HS-27A (cell line): Measurements from ENCODE around the gene PIAS1.
"Not testable (repeated sequence)": the region's sequence is repeated elsewhere in the genome, so short reads cannot be mapped to it uniquely, and the experiment has no call there.

Experiments used
- DNase-seq: peaks from one replicate; pipeline ENCODE4 v3.0.0-alpha.2; 2012; ENCODE audit warnings: low read depth, missing footprints

The PIAS1 gene

DNA sequence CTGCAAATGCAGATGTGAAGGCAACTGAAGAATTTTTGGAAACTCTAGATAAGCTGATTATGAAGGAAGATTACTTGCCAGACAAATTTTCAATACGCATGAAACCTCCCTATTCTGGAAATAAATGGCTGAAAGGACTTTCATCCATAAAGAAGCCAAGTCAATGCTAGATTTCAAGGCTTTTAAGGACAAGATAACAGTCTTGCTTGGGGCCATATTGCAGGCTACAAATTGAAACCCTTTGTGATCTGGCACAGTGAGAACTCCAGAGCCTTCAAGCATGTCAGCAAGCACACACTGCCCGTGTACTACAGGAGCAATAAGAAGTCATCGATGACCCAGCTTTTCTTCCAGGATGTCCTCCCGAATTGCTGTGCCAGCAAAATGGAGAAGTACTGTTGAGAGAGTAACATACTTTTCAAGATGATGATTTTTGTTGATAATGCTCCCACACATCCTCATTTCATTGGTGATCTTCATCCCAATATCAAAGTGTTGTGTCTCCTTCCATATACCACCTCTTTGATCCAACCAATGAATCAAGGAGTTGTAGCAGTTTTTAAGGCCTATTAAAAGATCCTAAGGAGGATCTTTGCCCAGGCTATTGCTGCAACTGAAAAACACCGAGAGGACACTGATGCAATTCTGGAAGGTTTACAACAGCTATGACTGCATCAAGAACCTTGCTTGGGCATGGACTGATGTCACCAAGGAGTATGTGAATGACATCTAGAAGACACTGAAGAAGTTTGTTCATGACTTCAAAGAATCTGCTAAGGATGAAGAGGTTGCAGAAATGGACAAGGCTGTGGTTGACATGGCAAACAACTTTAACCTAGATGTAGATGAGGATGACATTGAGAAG lies 130.7 kb downstream of the PIAS1 start:
- DNase-seq: no peak

DNA sequence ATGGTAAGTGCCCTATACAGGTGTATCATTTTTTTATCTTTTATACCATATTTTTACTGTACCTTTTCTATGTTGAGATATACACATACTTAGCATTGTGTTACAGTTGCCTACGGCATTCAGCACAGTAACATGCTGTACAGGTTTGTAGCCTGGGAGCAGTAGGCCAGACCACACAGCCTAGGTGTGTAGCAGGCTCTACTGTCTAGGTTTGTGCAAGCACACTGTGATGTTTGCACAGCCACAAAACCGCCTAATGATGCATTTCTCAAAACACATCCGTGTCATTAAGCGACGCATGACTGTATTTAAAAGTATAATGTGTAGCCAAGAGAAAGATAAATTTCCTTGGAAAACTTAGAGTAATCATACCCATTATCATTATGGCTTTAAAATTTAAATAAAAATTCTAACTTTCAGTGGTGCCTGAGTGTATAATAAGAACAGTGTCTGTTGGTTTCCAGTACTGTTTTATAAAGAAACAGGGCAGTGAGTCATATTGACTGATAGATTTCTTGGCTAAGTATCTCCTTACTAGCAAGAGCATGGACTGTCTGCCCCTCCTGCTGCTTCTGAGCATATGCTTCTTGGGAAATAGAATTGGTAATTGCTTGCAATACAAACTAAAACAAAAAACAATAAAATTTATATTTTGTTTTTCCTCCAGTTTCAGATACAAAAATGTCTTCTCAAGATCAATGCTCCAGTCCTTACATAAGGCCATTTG lies 132.7 kb downstream of the PIAS1 start:
- no peak for DNase-seq

DNA sequence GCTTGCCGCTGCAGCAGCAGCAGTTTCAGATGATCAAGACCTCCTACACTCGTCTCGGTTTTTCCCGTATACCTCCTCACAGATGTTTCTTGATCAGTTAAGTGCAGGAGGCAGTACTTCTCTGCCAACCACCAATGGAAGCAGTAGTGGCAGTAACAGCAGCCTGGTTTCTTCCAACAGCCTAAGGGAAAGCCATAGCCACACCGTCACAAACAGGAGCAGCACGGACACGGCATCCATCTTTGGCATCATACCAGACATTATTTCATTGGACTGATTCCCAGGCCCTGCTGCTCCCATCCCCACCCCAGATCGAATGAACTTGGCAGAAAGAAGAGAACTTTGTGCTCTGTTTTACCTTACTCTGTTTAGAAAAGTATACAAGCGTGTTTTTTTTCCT lies 133.4 kb downstream of the PIAS1 start:
- no peak for DNase-seq

DNA sequence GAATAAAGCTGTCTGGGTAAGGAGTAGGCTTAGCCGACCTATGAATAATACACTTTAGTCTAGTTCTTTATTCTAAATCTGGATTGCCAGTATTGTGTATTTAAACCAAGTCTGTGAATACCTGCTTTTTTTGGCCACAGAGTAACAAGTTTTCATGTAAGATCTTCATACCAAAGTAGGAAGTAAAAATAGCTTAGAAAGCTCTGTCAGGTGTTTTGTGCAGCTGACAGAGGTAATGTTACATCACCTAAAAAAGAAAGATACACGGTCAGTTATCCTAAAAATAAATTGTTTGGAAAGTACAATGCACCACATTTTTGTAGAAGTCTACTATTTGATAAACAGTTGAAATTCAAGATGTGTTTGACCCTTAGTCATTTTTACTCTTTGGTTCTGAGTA lies 134.5 kb downstream of the PIAS1 start:
- DNase-seq: no peak

DNA sequence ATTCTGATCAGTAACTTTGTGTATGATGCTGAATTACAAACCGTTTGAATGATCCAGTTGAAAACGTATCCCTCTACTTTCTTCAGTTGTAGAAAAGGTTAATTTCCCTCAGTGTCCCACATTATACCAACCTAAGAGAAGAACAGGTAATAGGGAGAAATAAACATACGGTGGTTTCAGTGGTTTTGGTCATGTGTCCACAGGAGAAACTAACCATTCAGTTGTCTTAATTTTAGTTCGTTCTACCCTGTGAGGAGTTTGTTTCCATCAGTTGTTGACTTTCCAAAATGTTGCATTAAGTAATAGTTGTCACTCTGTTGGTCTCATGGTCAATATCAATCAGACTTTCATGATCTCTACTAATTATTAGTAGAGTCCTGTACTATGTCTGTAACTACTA lies 135.9 kb downstream of the PIAS1 start:
- DNase-seq: no peak

DNA sequence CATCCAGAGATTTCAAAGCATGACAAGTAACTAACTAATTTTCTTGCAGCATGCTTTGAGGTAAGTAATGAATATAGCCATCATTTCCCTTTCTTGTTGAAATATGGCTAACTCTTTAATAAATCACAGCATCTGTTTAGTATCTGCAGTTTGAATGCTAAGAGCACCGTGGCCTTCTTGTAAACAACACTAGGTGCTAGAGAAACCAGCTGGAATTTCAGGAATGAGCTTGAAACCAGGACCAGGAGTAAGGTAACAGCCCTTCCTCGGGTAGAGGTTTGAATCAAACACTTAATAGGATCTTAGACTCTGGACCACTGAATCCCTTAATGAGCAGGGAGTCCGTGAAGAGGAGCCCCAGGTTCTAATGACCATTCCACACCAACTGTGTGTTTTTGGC lies 137.4 kb downstream of the PIAS1 start:
- no peak for DNase-seq

DNA sequence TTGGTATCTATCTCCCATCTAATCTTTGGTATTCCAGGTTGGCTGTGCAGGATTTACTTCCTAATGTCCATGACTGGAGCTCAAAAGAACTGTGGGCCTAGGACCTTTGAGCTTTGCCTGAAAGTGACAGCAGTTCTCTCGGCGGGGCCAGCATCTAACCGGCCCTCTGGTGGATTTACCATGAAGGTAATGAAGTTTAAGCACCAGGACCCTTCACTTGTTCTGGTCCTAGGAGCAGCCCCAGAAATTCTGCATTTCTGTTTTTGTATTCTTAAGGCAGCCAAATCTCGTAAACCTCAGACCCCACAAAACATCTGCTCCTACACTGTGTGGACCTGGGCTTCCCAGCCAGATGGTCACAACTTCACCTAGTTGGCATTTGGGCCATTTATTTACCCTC lies 138.0 kb downstream of the PIAS1 start:
- no peak for DNase-seq

DNA sequence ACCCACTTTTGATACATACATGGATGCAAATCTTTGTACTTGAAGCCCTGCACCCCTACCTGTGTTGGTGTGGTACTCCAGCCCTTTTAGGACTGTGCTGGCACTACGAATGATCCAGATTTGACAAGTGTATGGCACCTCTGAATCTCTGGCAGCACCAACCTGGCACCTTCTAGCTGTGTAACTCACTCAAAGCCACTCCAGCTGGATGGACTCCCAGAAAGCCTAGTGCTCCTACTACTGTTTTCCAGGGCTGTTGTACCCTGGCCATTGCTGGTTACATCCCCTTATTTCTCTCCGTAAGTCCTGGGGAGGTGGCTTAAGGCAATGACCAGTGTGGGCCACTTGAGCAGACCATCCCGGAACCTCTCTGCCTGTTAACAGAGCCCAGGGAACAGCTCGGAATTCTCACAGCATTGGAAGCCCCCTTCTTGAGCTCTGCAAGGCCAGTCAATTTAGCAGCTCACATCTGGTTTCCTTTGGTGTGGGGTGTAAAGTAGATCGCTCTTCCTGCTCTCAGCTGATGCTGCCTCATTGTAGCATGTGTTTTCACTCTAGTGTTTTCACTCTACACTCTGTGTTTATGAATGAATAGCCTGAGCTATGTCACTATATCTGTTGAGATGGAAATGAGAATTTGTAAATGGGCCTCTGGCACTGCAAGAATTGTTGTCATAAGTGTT lies 138.8 kb downstream of the PIAS1 start:
- no peak for DNase-seq

DNA sequence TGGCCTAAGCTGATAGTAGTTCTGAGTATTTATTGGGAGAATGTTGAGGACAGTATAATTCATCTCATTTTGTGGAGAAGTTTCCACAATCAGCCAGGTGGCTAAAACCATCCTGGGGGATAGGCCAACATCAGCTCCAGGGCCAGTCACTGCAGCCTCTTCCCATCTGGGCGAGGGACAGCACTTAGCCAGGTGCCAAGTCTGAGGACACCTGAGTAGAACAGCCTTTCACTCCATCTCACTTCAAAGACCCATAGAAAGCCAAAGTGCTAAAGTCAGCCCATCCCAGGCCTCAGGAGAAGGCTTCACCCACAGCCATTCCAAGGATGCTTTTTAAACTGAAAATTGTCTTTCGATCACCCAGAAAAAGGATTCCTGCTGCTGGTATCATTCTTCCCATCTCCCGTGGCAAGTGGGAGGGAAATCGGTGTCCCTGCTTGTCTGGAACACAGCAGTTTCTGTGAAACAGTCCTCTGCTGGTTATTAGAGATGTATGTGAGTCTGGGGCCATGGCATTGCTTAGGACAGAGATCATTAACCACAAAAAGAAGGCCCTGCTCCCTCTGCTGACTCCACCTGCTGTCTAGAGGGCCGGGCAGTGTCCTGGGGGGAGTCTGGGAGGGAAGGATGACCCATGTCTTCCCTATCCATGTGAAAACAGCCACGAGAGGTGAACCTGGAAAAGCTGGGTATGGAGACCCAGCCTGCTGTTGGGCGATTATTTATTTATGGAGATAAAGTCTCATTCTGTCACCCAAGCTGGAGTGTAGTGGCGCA lies 141.4 kb downstream of the PIAS1 start:
- no peak for DNase-seq

DNA sequence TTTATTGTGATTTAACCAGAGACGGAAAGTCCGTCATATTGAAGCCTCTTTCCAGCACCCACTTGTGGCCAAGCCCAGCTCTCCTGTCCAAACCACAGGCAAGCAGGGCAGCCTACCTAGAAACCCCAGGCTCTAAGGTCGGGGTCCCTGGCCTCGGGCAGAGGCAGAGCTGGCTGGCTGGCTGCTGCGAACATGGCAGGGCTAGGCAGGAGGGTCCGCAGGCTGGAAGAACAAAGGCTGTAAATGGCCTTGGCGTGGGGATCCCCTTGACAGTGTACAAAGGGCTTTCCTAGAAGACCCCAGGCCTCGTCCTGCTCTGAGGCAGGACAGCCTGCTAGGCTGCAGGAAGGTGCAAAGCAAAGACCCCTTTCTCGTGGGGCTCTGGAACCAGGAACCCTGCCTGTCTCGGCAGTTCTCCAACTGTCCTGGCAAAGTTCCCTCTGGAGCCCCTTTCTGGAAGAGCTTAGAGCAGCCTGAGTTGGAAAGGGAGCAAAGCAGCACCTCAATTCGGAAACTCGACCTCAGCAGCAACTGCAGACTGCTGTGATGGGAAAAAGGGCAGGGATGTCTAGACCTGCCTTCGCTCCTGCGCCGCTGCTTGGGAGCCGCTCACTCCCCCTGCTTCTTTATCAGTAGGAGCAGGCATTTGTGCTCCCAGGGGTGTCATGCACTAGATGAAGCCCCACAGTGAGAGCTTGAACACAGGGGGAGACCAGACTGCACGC lies 142.5 kb downstream of the PIAS1 start:
- DNase-seq: no peak

DNA sequence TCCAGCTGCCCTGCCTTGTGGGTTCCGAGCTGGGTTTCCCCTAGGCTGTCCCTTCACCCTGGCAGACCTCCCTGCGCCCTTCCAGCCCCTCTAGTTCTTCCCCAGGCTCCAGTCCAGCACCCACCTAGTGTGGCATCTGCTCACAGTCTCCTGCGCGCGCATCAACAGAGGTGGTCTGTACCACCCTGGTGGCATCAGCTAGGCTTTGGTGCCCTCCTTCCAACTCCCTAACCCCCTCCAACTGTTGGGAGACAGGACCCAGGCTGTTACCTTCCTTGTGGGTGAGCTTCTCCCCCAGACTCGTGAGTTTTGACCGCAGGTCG lies 143.0 kb downstream of the PIAS1 start:
- DNase-seq: no peak

DNA sequence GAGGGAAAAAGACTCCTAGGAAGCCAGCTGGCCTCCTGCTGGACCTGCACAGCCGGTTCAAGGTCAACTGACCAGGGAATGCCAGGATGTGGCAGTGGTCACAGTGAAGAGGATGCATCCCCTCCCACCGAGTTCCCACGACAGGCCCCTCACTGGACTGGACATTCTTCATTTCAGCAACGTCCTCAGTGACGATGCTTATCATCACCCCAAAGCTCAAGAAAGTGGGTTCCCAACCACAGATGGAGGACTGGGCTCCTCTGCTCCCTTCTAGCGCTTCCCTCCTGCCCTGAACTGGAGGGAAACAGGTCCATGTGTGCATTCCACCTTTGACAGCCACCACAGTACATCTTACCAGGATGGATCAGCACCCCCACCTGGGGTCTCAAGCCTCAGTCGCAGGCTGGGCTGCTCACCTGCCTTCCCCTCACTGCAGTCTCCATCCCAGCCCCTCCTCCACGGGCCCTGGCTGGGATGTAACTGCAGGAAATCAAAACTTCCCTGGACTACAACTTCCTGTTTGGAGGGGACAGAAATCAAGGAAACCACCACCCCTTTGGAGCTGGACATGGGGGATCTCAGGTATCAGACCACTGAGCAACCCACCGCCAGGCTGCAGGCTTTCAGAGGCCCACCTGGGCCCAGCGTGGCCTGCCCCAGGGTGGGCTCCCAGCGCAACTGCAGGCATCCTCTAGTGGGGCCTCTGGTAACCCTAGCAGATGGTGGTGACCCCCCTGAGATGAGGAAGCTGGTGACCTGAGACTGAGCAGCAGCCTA lies 143.7 kb downstream of the PIAS1 start:
- DNase-seq: no peak

DNA sequence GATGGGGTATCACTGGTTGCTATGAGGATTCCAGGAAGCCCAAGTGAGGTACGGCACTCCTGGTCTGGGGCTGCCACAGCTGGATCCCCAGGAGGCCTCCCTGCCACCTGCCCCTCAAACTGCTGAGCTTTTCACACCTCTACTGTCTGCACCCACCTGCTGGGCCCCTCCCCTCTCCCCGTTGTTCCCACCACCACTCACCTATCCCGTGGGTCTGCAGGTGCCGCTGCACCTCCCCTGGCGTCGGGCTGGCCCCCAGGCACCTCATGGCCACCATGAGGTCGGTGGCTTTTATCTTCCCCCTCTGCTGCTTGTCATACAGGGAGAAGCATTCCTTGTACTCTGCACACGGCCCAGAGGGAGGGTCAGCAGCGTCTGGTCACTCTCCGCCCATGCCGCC lies 145.2 kb downstream of the PIAS1 start:
- no peak for DNase-seq

DNA sequence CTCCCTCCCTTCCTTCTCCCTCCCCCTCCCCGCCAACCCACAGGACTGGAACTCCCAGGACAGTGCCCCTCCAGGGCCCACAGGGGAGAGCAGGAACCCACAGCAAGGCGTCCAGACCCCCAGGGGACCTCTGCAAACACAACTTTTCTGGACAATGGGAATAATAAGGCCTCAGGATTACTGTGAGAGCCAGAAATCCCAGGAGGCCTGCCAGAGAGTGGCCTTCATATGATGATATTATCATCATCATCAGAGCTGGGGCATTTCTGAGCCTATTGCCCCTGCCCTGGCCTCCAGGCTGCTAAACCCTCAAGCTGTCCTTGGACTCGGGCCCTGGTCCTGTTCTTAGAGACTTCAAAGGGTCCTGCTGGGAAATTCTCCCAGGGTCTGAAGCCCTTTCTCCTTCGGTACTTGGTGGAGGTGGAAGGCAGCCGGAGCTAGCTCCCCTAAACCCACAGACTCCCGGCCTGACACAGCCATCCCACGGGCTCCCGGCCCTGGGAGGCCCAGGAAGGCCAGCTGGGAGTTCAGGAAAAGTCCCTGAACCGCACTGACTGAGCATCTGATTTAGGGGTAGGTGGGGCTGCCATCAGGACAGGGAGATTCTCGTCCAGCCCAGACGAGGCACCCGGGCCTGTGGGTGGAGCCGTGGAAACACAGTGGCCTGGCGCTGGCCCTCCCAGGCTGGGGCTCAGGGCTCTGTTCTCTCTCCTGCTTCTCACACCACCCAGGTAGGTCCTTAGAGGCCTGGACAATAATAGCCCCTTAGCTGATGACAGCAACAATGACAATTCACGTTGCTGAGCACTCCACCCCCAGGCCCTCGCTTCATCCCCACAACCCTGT lies 146.1 kb downstream of the PIAS1 start:
- no peak for DNase-seq

DNA sequence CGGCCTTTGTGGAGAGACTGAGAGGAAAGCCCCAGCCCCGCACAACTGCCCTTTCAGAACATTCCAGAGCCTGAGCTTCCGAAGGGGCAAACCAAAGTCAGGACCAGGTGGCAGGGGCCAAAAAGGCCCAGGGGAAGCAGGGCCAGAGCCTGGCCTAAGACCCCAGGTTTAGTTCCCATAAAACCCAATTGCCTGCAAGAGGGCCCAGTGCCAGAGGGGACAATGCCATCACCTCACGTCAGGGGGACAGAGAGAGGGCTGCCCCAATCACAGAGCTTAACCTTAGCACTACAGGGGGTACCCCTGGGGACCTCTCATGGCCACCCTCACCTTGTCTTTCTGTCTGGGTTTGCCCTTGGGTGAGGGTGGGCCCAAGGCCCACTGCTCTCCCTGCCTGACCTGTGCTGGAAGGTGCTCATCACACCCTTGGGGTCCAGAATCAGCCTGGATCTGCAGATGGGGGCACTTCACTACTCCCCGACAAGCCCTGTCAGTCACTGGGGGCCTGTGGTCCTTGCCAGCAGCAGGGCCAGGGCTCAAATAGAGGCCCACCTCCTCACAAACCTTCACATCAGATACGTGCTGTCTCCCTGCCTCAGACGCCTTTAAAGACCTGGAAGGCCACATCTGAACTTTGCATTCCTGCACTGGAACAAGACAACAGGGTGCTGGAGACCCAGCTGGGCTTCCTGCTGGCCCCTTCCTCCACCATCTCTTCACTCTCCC lies 147.2 kb downstream of the PIAS1 start:
- no peak for DNase-seq

DNA sequence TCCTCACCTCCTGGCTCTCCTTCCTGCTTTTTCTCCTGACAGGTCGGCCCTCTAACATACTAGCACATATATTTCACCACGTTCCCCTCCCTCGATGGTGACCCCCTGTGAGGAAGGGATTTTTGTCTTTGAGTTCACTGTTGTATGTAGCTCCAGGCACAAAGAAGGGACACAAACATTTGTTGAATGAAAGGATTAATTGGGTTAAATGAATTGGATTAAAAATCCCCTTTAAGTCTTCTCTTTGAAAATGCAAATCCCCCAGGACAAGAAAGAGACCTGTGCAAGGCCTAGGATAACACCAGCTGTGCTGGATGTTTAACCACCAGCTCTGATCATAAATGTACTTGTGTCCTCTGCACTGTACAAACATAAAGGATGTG lies 147.8 kb downstream of the PIAS1 start:
- DNase-seq: no peak

DNA sequence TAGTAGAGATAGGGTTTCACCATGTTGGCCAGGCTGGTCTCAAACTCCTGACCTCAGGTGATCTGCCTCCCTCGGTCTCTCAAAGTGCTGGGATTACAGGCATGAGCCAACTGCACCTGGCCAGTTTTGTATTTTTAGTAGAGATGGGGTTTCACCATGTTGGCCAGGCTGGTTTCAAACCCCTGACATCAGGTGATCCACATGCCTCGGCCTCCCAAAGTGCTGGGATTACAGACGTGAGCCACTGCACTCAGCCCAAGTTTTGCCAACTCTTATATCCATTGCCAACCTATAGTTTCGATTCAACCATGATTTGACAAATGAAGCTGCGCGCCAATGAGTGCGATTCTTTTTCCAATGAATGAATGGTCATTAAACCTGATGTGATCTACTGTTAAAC lies 148.9 kb downstream of the PIAS1 start:
- not testable (repeated sequence) for DNase-seq

DNA sequence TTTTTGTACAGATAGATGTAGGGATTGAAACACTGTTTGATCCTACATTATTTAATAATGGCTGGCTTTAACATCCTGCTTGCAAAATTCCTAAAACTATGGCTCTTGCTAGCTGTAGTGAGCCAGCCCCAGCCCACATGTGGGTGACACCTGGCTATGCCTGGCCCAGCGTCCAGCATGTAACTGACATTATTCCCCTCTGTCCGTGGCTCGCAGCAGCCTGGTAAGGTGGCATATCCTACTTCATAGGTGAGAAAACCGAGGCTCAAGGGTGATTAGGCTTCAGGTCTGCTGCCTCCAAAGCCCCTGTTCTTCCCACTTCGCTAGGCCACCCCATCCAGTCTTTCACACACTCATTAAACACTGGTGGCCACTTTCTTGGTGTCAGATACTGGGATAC lies 149.4 kb downstream of the PIAS1 start:
- no peak for DNase-seq

DNA sequence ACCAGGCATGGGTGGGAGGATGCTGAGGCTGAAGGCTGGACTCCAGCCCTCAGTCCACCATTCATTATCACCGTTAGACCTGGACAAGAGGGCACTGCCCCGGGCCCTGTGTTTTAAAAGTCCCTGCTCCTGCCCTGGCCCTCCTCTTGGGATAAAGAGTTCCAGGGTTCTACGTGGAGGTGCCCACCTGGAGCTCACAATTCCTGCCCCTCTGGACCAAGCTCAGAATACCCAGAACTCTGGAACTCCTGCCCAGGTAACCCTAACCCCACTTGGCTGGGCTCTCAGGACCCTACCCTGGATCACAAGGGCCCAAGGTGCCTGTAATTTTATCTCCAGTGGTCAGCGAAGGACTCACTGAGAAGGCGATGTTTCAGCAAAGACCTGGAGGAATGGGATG lies 149.8 kb downstream of the PIAS1 start:
- DNase-seq: no peak
